HUES48 (cell line): ENCODE results near the gene RAD9B.
"Not testable (repeated sequence)": the region's sequence is repeated elsewhere in the genome, so short reads cannot be mapped to it uniquely, and the experiment has no call there.

Experiments used
- H3K27ac ChIP-seq: one replicate; pipeline ENCODE4 v1.7.0; 2013; ENCODE audit warnings: low read depth, low read length, inconsistent platforms
- H3K27me3 ChIP-seq: 2 replicates; pipeline ENCODE4 v1.6.1; 2013; ENCODE audit warnings: mild to moderate bottlenecking, low read length; ENCODE audit not compliant: control insufficient read depth, insufficient read depth
- H3K36me3 ChIP-seq: 2 replicates; pipeline ENCODE4 v1.6.1; 2013; ENCODE audit warnings: low read length; ENCODE audit not compliant: control insufficient read depth, insufficient read depth
- H3K4me1 ChIP-seq: 2 replicates; pipeline ENCODE4 v1.6.1; 2013; ENCODE audit warnings: mild to moderate bottlenecking, low read length; ENCODE audit not compliant: control insufficient read depth, insufficient read depth
- H3K4me3 ChIP-seq: 2 replicates; pipeline ENCODE4 v1.5.1; 2013; ENCODE audit warnings: mild to moderate bottlenecking, low read depth, low read length
- H3K9ac ChIP-seq: 2 replicates; pipeline ENCODE4 v1.6.1; 2013; ENCODE audit warnings: mild to moderate bottlenecking, low read depth, low read length, moderate library complexity
- H3K9me3 ChIP-seq: 2 replicates; pipeline ENCODE4 v1.6.1; 2013; ENCODE audit warnings: low read length; ENCODE audit not compliant: control insufficient read depth, insufficient read depth

RAD9B gene

GRCh38 chr12:110543965-110544364, 41.8 kb downstream of the RAD9B start:
- no peak overlapping the region for H3K9ac ChIP-seq
- H3K4me3 ChIP-seq: no peak overlapping the region
- H3K4me1 ChIP-seq: no peaks in the 10 kb centered on the region; the same call in 1 of the 2 replicates
- H3K27ac ChIP-seq: no peak overlapping the region
- peaks cover 37% of the 10 kb centered on the region for H3K36me3 ChIP-seq
- H3K27me3 ChIP-seq: no peaks in the 10 kb centered on the region
- H3K9me3 ChIP-seq: no peaks in the 10 kb centered on the region

- H3K9me3 ChIP-seq, H3K9ac ChIP-seq, H3K4me3 ChIP-seq, H3K27me3 ChIP-seq, H3K27ac ChIP-seq, H3K4me1 ChIP-seq: not testable (repeated sequence)
- peaks cover 27% of the 10 kb centered on the region for H3K36me3 ChIP-seq
Measured at GRCh38 chr12:110545259-110545658, 43.1 kb downstream of the RAD9B start.

- H3K27me3 ChIP-seq: no peaks in the 10 kb centered on the region
- H3K4me3 ChIP-seq: no peak overlapping the region
- H3K9ac ChIP-seq: no peak overlapping the region
- H3K4me1 ChIP-seq: no peaks in the 10 kb centered on the region
- H3K27ac ChIP-seq: no peak overlapping the region
- H3K9me3 ChIP-seq: no peaks in the 10 kb centered on the region
- peaks cover 30% of the 10 kb centered on the region for H3K36me3 ChIP-seq
Measured at GRCh38 chr12:110545812-110546211, 43.7 kb downstream of the RAD9B start.

GRCh38 chr12:110546339-110546738, 44.2 kb downstream of the RAD9B start:
- H3K27ac ChIP-seq: no peak overlapping the region
- H3K9me3 ChIP-seq: no peaks in the 10 kb centered on the region
- H3K4me1 ChIP-seq: no peaks in the 10 kb centered on the region
- H3K27me3 ChIP-seq: no peaks in the 10 kb centered on the region
- H3K9ac ChIP-seq: no peak overlapping the region
- H3K36me3 ChIP-seq: peaks cover 34% of the 10 kb centered on the region
- no peak overlapping the region for H3K4me3 ChIP-seq

- Histone ChIP-seq H3K9me3 (no peaks in the 10 kb centered on the region), H3K27ac (no peak overlapping the region), H3K27me3 (no peaks in the 10 kb centered on the region), H3K9ac (no peak overlapping the region), H3K36me3 (peaks cover 34% of the 10 kb centered on the region), H3K4me1 (no peaks in the 10 kb centered on the region), H3K4me3 (no peak overlapping the region)
Measured at GRCh38 chr12:110547090-110547489, 45.0 kb downstream of the RAD9B start.

- no peak overlapping the region for H3K27ac ChIP-seq
- H3K4me1 ChIP-seq: no peaks in the 10 kb centered on the region
- no peaks in the 10 kb centered on the region for H3K9me3 ChIP-seq
- no peak overlapping the region for H3K4me3 ChIP-seq
- H3K27me3 ChIP-seq: no peaks in the 10 kb centered on the region
- H3K36me3 ChIP-seq: peaks cover 24% of the 10 kb centered on the region
- H3K9ac ChIP-seq: no peak overlapping the region
Measured at GRCh38 chr12:110548678-110549077, 46.5 kb downstream of the RAD9B start.

GRCh38 chr12:110549716-110550115, 47.6 kb downstream of the RAD9B start:
- peaks cover 18% of the 10 kb centered on the region for H3K36me3 ChIP-seq
- H3K9ac ChIP-seq: no peak overlapping the region
- H3K27ac ChIP-seq: no peak overlapping the region
- H3K27me3 ChIP-seq: no peaks in the 10 kb centered on the region
- H3K4me1 ChIP-seq: no peaks in the 10 kb centered on the region
- H3K9me3 ChIP-seq: no peaks in the 10 kb centered on the region
- no peak overlapping the region for H3K4me3 ChIP-seq

GRCh38 chr12:110550981-110551380, 48.9 kb downstream of the RAD9B start:
- Histone ChIP-seq H3K4me3 (no peak overlapping the region), H3K9ac (no peak overlapping the region), H3K27ac (no peak overlapping the region)

More at GRCh38 chr12:110550981-110551380, 48.9 kb downstream of the RAD9B start:
- no peaks in the 10 kb centered on the region for H3K9me3 ChIP-seq
- H3K27me3 ChIP-seq: no peaks in the 10 kb centered on the region
- peaks cover 10% of the 10 kb centered on the region for H3K36me3 ChIP-seq
- no peaks in the 10 kb centered on the region for H3K4me1 ChIP-seq
